CD14-positive monocyte (primary cell): Measurements from ENCODE around the gene SOHLH1. TPM values are rescaled to one million over a fixed set of nuclear protein-coding genes. Genes with fewer than 3 reads are reported as not detected.

Experiments used
- DNase-seq, 3 donors: peaks; one replicate each; pipeline ENCODE4 v3.0.0-alpha.2; 2011 to 2022
- H2AFZ ChIP-seq: 2 replicates; pipeline ENCODE4 v1.6.0; 2012; ENCODE audit warnings: mild to moderate bottlenecking, low read depth, low read length, inconsistent platforms; ENCODE audit not compliant: insufficient read depth, poor library complexity, severe bottlenecking
- H3K27ac ChIP-seq, 2 donors: 1 replicate in 1 of 2; 2 replicates in 1 of 2; pipeline ENCODE4 v1.5.1; 2012 to 2013; ENCODE audit warnings: low read length in 2 of 2, control low read depth in 1 of 2, inconsistent platforms in 1 of 2, low read depth in 1 of 2, mild to moderate bottlenecking in 1 of 2
- H3K27me3 ChIP-seq, 2 donors: one replicate each; pipeline versions ENCODE4 v1.6.0 to v1.6.1; 2011 to 2013; ENCODE audit warnings: low read length in 2 of 2; ENCODE audit not compliant: control insufficient read depth in 2 of 2, insufficient read depth in 2 of 2
- H3K36me3 ChIP-seq, 2 donors: replicated peaks in 1 of 2; 1 replicate in 1 of 2; 2 replicates in 1 of 2; pipeline versions ENCODE4 v1.5.1 to v1.6.1; 2012 to 2013; ENCODE audit warnings: low read length in 2 of 2, control low read depth in 1 of 2, inconsistent platforms in 1 of 2, mild to moderate bottlenecking in 1 of 2; ENCODE audit not compliant: insufficient read depth in 2 of 2, control insufficient read depth in 1 of 2
- H3K4me1 ChIP-seq, 2 donors: 1 replicate in 1 of 2; 2 replicates in 1 of 2; pipeline versions ENCODE4 v1.5.1 to v1.6.1; 2012 to 2013; ENCODE audit warnings: low read length in 2 of 2, control low read depth in 1 of 2, inconsistent platforms in 1 of 2, mild to moderate bottlenecking in 1 of 2, moderate library complexity in 1 of 2; ENCODE audit not compliant: insufficient read depth in 2 of 2, control insufficient read depth in 1 of 2
- H3K4me2 ChIP-seq: replicated peaks from 2 replicates; pipeline ENCODE3; 2012; ENCODE audit warnings: low read length, moderate library complexity, mild to moderate bottlenecking; ENCODE audit not compliant: poor library complexity, severe bottlenecking; ENCODE audit errors: extremely low read depth
- H3K4me3 ChIP-seq, 3 experiments: fragments of 200-600 bp in 1 of 3; sonication (generic) in 1 of 3; replicated peaks in 1 of 3; 1 replicate in 2 of 3; 2 replicates in 1 of 3; pipeline ENCODE4 v1.5.1; 2011 to 2013; ENCODE audit warnings: low read length in 3 of 3, mild to moderate bottlenecking in 3 of 3, control low read depth in 2 of 3, low read depth in 2 of 3, inconsistent platforms in 1 of 3, moderate library complexity in 1 of 3
- H3K79me2 ChIP-seq: 2 replicates; pipeline ENCODE4 v1.6.0; 2012; ENCODE audit warnings: mild to moderate bottlenecking, control low read depth, inconsistent platforms, low read length, moderate library complexity; ENCODE audit not compliant: insufficient read depth
- H3K9ac ChIP-seq: 2 replicates; pipeline ENCODE4 v1.6.0; 2017; ENCODE audit warnings: low read length, mild to moderate bottlenecking; ENCODE audit not compliant: insufficient read depth, poor library complexity, severe bottlenecking
- H3K9me3 ChIP-seq, 2 donors: replicated peaks in 1 of 2; 1 replicate in 1 of 2; 2 replicates in 1 of 2; pipeline versions ENCODE4 v1.5.1 to v1.6.1; 2012 to 2013; ENCODE audit warnings: low read length in 2 of 2, control low read depth in 1 of 2; ENCODE audit not compliant: control insufficient read depth in 1 of 2, insufficient read depth in 1 of 2
- H4K20me1 ChIP-seq: 2 replicates; pipeline ENCODE4 v1.6.0; 2012; ENCODE audit warnings: mild to moderate bottlenecking, low read length, control low read depth, moderate library complexity; ENCODE audit not compliant: insufficient read depth
- H3K27ac Mint-ChIP-seq, 7 donors: one replicate each; pipeline ENCODE4 v1.8.0; 2020; ENCODE audit warnings: mild to moderate bottlenecking in 7 of 7, mixed read lengths in 7 of 7, moderate library complexity in 6 of 7, inconsistent platforms in 2 of 7
- H3K27me3 Mint-ChIP-seq, 3 donors: one replicate each; pipeline ENCODE4 v1.8.0; 2021 to 2022; ENCODE audit warnings: low read depth in 3 of 3, mild to moderate bottlenecking in 3 of 3, mixed read lengths in 3 of 3, moderate library complexity in 3 of 3, inconsistent platforms in 1 of 3
- H3K36me3 Mint-ChIP-seq, 2 donors: one replicate each; pipeline ENCODE4 v1.8.0; 2020; ENCODE audit warnings: mixed read lengths in 2 of 2, inconsistent platforms in 1 of 2, mild to moderate bottlenecking in 1 of 2
- H3K4me1 Mint-ChIP-seq: one replicate; pipeline ENCODE4 v1.8.0; 2020; ENCODE audit warnings: mild to moderate bottlenecking, mixed read lengths
- H3K4me3 Mint-ChIP-seq, 2 donors: one replicate each; pipeline ENCODE4 v1.8.0; 2020; ENCODE audit warnings: mild to moderate bottlenecking in 2 of 2, mixed read lengths in 2 of 2, moderate library complexity in 1 of 2
- H3K9me3 Mint-ChIP-seq, 7 donors: one replicate each; pipeline ENCODE4 v1.8.0; 2020 to 2022; ENCODE audit warnings: mixed read lengths in 7 of 7, mild to moderate bottlenecking in 6 of 7, moderate library complexity in 6 of 7, inconsistent platforms in 2 of 7
- WGBS: methylation state at CpG from one replicate; pipeline ENCODE4 v1.1.5; 2013; ENCODE audit warnings: missing lambda C conversion rate; ENCODE audit not compliant: insufficient coverage; 5-methylcytosine and 5-hydroxymethylcytosine counted together
- intact Hi-C, 2 donors: fragments of 100-400 bp; cut with micrococcal nuclease; formaldehyde crosslinking; loops; one replicate each; pipeline versions ENCODE4 v1.15.0 to v1.15.1; 2023
- polyA plus RNA-seq, 3 donors: library from polyadenylated mRNA; depleted of rRNA in 1 of 3; unstranded in 2 of 3; stranded (reverse) in 1 of 3; fragments of 300-500 nt in 2 of 3; fragments of >200 nt in 1 of 3; fragmentation: Illumina TruSeq in 2 of 3; gene quantifications; 1 replicate in 2 of 3; 2 replicates in 1 of 3; pipeline ENCODE4 v1.2.3, GENCODE V29; 2012 to 2021
- TF ChIP-seq, protein P1 (sequence below): fragments of 200-600 bp; IDR thresholded peaks from one replicate; pipeline ENCODE4 v1.8.0; 2022; ENCODE audit warnings: antibody characterized with exemption, mild to moderate bottlenecking

SOHLH1 gene
- polyA plus RNA-seq, 3 donors, result not detected

DNA sequence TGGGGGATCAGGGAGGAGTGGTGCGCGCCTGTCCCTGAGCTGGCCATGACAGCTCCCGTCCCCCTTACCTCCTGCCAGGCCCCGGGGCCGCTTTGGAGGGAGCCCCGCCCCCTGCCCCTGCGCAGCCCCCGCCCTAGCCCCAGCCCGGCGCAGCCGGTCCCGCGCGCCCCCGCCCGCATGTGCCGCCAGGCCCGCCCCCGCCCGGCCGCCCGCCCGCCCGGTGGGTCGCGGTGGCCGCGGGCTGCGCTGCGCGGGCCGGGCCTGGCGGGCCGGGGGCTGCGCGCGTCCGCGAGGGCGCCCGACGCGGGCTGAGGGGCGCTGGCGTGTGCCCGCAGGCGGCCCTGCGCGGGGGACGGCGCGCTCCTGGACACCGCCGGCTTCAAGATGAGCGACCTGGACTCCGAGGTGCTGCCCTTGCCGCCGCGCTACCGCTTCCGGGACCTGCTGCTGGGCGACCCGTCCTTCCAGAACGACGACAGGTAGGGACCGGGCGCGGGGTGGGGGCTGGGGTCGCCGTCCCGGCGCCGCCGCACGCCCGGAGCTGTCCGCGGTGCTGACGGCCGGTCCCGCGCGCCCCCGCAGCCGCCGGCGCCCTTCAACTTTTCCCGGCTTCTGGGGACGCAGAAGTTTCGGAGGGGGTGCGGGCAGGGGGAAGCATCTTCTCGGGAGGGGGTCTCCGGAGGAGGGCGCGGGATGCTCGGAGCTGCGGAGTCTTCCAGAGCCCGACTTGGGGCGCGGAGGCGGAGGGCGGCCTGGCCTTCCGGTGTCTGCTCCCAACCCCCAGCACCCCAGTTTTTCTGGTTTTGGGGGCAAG is 15.2 kb upstream of the SOHLH1 start:
- Histone ChIP-seq H3K36me3 (no peaks in the 10 kb centered on the region), H3K4me2 (no peak overlapping the region), H3K27me3 (peaks cover 2 to 29% of the 10 kb centered on the region in 2 donors), H3K27ac (no peak overlapping the region), H4K20me1 (no peaks in the 10 kb centered on the region), H3K9me3 (no peaks in the 10 kb centered on the region), H3K9ac (no peak overlapping the region), H3K79me2 (no peaks in the 10 kb centered on the region), H3K4me1 (no peaks in the 10 kb centered on the region), H2AFZ (no peak overlapping the region), H3K4me3 (no peak overlapping the region)
- intact Hi-C loops, result no loop called here
- no peak for DNase-seq
- H3K9me3 Mint-ChIP-seq, result peaks cover 0 to 7% (median 0%) of the 10 kb centered on the region in 7 donors
- WGBS, result 4% methylated on average over 91 of the region's 103 CpGs
- H3K4me1 Mint-ChIP-seq, result no peaks in the 10 kb centered on the region
- TF ChIP-seq, protein P1, sequence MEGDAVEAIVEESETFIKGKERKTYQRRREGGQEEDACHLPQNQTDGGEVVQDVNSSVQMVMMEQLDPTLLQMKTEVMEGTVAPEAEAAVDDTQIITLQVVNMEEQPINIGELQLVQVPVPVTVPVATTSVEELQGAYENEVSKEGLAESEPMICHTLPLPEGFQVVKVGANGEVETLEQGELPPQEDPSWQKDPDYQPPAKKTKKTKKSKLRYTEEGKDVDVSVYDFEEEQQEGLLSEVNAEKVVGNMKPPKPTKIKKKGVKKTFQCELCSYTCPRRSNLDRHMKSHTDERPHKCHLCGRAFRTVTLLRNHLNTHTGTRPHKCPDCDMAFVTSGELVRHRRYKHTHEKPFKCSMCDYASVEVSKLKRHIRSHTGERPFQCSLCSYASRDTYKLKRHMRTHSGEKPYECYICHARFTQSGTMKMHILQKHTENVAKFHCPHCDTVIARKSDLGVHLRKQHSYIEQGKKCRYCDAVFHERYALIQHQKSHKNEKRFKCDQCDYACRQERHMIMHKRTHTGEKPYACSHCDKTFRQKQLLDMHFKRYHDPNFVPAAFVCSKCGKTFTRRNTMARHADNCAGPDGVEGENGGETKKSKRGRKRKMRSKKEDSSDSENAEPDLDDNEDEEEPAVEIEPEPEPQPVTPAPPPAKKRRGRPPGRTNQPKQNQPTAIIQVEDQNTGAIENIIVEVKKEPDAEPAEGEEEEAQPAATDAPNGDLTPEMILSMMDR, result no peak
- H3K4me3 Mint-ChIP-seq, result peak overlapping the region in 1 of 2 donors; percentile 53
- peaks cover 27 to 42% (median 36%) of the 10 kb centered on the region in 3 donors for H3K27me3 Mint-ChIP-seq
- no peaks in the 10 kb centered on the region for H3K36me3 Mint-ChIP-seq
- H3K27ac Mint-ChIP-seq, result no peak overlapping the region

DNA sequence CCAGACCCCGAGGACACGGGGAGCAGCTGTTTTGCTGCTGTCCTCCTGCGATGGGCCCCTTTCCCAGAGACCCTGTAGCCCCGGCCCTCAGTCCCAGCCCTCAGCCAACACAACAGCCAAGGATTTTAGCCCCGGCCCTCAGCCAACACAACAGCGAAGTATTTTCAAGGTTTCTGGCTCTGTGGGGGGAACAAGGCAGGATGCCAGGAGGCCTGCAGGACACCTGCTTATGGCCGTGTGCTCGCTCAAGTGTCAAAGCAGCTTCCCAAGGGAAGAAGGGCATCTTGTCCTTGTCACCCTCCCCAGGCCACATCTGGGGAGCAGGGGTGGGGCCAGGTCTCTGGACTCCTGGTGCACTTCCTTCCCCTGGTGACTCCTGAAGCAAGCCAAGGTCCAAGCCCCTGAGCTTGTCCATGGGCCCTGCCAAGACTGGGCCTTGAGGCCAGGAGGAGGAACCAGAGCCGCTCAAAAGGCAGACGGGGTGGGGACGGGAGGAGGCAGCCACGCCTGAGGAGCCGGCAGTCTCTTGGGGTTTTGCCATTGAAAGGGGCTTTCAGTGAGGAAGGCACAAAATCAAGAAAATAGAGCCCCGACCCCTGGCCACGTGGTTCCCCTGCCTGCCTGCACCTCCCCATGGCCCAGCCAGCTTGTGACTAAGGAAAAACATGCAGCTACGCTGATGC is 13.5 kb upstream of the SOHLH1 start:
- Histone ChIP-seq H3K4me3 (no peak overlapping the region), H3K4me1 (no peaks in the 10 kb centered on the region), H3K27ac (no peak overlapping the region), H3K9me3 (no peaks in the 10 kb centered on the region), H3K27me3 (peaks cover 2 to 29% of the 10 kb centered on the region in 2 donors), H3K36me3 (no peaks in the 10 kb centered on the region), H3K4me2 (no peak overlapping the region), H3K9ac (no peak overlapping the region), H2AFZ (no peak overlapping the region), H3K79me2 (no peaks in the 10 kb centered on the region), H4K20me1 (no peaks in the 10 kb centered on the region)
- Mint-ChIP-seq H3K36me3 (no peaks in the 10 kb centered on the region), H3K4me1 (no peaks in the 10 kb centered on the region), H3K27ac (no peak overlapping the region), H3K4me3 (no peak overlapping the region), H3K27me3 (peaks cover 30 to 43% (median 36%) of the 10 kb centered on the region in 3 donors), H3K9me3 (peaks cover 0 to 7% (median 0%) of the 10 kb centered on the region in 7 donors)
- intact Hi-C loops, result no loop called here
- no peak for DNase-seq
- 73% methylated on average over 11 of the region's 16 CpGs for WGBS
- TF ChIP-seq, protein P1, result no peak
